Gastrocnemius medialis (tissue), 4 donors: ENCODE results near the gene ELP2. TPM values are rescaled to one million over a fixed set of nuclear protein-coding genes. Genes with fewer than 3 reads are reported as not detected.

Experiments used
- ATAC-seq, 2 donors: fragments of 150-250 bp; one replicate each; pipeline ENCODE4 v1.9.1; 2016
- DNase-seq, 2 donors: peaks; one replicate each; pipeline ENCODE4 v3.0.0-alpha.2; 2019
- H3K27ac ChIP-seq, 4 donors: fragments of 200-600 bp; sonication (generic); 1 replicate in 1 of 4; 2 replicates in 3 of 4; pipeline ENCODE4 v1.5.1; 2016 to 2018; ENCODE audit warnings: mild to moderate bottlenecking in 2 of 4, moderate library complexity in 1 of 4
- H3K27me3 ChIP-seq, 3 donors: fragments of 200-600 bp; sonication (generic) in 2 of 3; 1 replicate in 1 of 3; 2 replicates in 2 of 3; pipeline versions ENCODE4 v1.5.1 to v1.6.0; 2016 to 2019; ENCODE audit warnings: mild to moderate bottlenecking in 1 of 3, moderate library complexity in 1 of 3
- H3K36me3 ChIP-seq, 2 donors: fragments of 200-600 bp; sonication (generic) in 1 of 2; one replicate each; pipeline ENCODE4 v1.5.1; 2017 to 2018
- H3K4me1 ChIP-seq, 2 donors: fragments of 200-600 bp; sonication (generic) in 1 of 2; one replicate each; pipeline ENCODE4 v1.5.1; 2016 to 2017; ENCODE audit warnings: mild to moderate bottlenecking in 2 of 2
- H3K4me3 ChIP-seq, 4 donors: fragments of 200-600 bp; sonication (generic) in 3 of 4; 1 replicate in 1 of 4; 2 replicates in 3 of 4; pipeline ENCODE4 v1.5.1; 2016 to 2019; ENCODE audit warnings: mild to moderate bottlenecking in 2 of 4
- H3K9me3 ChIP-seq, 3 donors: fragments of 200-600 bp; sonication (generic) in 2 of 3; 1 replicate in 1 of 3; 2 replicates in 2 of 3; pipeline ENCODE4 v1.5.1; 2016 to 2019
- CTCF ChIP-seq, 5 experiments: fragments of 450-650 bp in 3 of 5; fragments of 200-600 bp in 2 of 5; sonication (generic) in 2 of 5; IDR thresholded peaks in 4 of 5; conservative IDR thresholded peaks in 1 of 5; 1 replicate in 4 of 5; 2 replicates in 1 of 5; pipeline ENCODE4 v1.5.1; 2016 to 2019; ENCODE audit warnings: antibody characterized with exemption in 5 of 5, mild to moderate bottlenecking in 3 of 5, moderate library complexity in 3 of 5
- POLR2A ChIP-seq, 2 donors: fragments of 450-650 bp; IDR thresholded peaks; one replicate each; pipeline ENCODE4 v1.6.1; 2017; ENCODE audit warnings: antibody characterized with exemption in 2 of 2, mild to moderate bottlenecking in 2 of 2, moderate library complexity in 2 of 2
- in situ Hi-C, 4 donors: fragments of 200-750 bp; cut with MboI; loops; one replicate each; pipeline versions ENCODE4 v1.15.0 to v1.8.0; 2017; ENCODE audit warnings: low sequenced_read_pairs in 4 of 4
- intact Hi-C: fragments of 100-400 bp; cut with DNase I; formaldehyde crosslinking; loops from one replicate; pipeline ENCODE4 v1.15.1; 2023; ENCODE audit warnings: low total_unique reads
- total RNA-seq, 4 donors: library from RNA; depleted of rRNA; stranded (reverse); fragments of >200 nt; gene quantifications; one replicate each; pipeline versions ENCODE4 v1.1.0 to v1.2.3, GENCODE V29; 2016

ELP2 gene
- total RNA-seq, 4 donors from 2014 or later = 23.7 to 51.0 (median 42.8) TPM

DNA sequence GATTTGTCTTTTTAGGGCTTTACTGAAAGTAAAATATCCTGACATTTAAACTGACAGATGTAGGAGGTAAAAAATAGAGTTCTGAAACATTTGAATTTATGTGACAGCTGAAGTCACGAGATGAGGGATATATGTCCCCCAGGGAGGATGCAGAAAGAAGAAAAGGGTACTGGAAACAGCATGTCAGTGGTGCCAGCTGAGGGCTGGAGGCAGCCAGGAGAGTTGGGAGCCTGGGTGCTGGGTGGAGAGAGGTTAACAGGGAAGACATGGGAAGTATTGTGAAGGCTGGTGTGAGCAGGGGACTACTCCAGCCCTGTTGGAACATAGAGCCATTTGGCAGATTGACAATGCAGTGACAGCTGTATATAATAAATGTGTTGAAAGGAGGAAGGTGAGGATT is 45.8 kb downstream of the ELP2 start:
- H3K36me3 ChIP-seq = peaks cover 5 to 65% of the 10 kb centered on the region in 2 donors

DNA sequence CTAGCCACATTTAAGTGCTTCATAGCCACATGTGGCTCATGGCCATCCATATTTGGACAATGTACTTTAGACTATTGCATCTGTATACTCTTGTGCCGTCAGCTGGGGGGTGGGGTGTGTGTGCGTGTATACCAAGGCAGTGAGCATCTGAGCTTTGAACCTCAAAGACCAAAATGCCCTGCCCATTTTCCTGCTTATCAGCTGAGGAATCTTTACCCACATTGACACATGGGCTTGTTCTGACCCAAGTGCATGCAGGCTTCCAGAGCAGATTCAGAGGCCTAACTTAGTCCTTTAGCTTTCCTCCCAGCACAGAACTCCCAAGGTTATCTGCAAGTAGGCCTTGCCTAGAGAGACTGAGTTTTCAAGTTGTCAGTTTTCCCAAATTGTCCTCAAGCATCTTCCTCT is 46.5 kb downstream of the ELP2 start:
- TF ChIP-seq CTCF (IDR thresholded peaks at IDR 0.05 in 4 of 5, conservative IDR thresholded peaks at IDR 0.05 in 1 of 5) (no peak), POLR2A (IDR thresholded peaks at IDR 0.05) (no peak)
- Histone ChIP-seq H3K4me1 (peaks cover 0 to 9% of the 10 kb centered on the region in 2 donors), H3K9me3 (no peaks in the 10 kb centered on the region), H3K4me3 (no peak overlapping the region), H3K27ac (no peak overlapping the region), H3K27me3 (no peaks in the 10 kb centered on the region), H3K36me3 (peaks cover under 1 to 58% of the 10 kb centered on the region in 2 donors)
- intact Hi-C loops (no loop called here), in situ Hi-C loops (no loop called here)
- ATAC-seq = no peak
- DNase-seq = no peak

More for the DNA sequence above, 45.8 kb downstream of the ELP2 start:
- no peak for ATAC-seq
- Histone ChIP-seq H3K27me3 (no peaks in the 10 kb centered on the region), H3K4me1 (peaks cover 0 to 9% of the 10 kb centered on the region in 2 donors), H3K9me3 (no peaks in the 10 kb centered on the region), H3K4me3 (no peak overlapping the region), H3K27ac (no peak overlapping the region)
- DNase-seq = no peak
- TF ChIP-seq CTCF (IDR thresholded peaks at IDR 0.05 in 4 of 5, conservative IDR thresholded peaks at IDR 0.05 in 1 of 5) (no peak), POLR2A (IDR thresholded peaks at IDR 0.05) (no peak)
- intact Hi-C loops = no loop called here
- in situ Hi-C loops = no loop called here

DNA sequence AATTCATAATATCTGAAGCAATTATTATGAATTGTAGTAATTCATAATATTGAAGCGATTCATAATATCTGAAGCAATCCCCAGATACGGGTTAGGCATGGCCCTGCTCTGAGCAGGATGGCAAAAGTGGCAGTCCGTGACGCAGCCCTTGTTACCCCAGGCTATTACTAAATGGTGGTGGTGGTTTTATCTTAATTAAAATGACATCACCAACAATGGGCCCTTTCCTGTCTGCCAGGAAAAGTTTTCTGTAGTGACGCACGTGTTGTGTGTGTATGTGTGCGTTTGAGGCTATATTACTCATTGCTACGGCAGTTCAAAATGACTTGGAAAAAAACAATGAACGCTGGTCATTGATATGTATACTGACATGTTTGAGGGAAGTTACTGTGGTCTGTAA is 47.0 kb downstream of the ELP2 start:
- Histone ChIP-seq H3K36me3 (peaks cover 0 to 53% of the 10 kb centered on the region in 2 donors), H3K27ac (no peak overlapping the region), H3K4me3 (no peak overlapping the region), H3K4me1 (peaks cover 0 to 9% of the 10 kb centered on the region in 2 donors), H3K9me3 (no peaks in the 10 kb centered on the region), H3K27me3 (no peaks in the 10 kb centered on the region)
- in situ Hi-C loops (no loop called here), intact Hi-C loops (no loop called here)
- no peak for TF ChIP-seq POLR2A (IDR thresholded peaks at IDR 0.05)
- no peak for TF ChIP-seq CTCF (IDR thresholded peaks at IDR 0.05 in 4 of 5, conservative IDR thresholded peaks at IDR 0.05 in 1 of 5)
- ATAC-seq = no peak
- DNase-seq = no peak

DNA sequence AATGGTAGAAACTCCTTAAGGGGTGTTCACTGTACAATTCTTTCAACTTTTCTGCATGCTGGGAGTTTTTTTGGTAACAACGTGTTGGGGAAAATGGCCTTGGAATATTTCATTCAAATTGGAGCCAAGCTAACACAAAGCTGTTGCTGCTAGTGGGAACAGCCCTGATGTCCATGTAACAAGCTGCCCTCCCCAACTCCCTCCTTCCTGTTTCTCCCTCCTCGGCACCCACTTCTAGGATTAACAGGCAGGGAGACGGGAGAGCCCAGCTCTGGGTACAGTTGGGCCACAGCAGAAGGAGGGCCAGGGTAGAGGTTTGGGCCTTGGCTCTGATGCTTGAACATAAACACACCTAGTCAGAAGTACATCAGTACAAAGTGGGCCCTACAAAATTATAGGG is 48.2 kb downstream of the ELP2 start:
- H3K27me3 ChIP-seq = no peaks in the 10 kb centered on the region
- H3K4me3 ChIP-seq = no peak overlapping the region
- TF ChIP-seq POLR2A (IDR thresholded peaks at IDR 0.05) (no peak), CTCF (IDR thresholded peaks at IDR 0.05 in 4 of 5, conservative IDR thresholded peaks at IDR 0.05 in 1 of 5) (no peak)
- no peaks in the 10 kb centered on the region for H3K9me3 ChIP-seq
- H3K36me3 ChIP-seq = peaks cover 0 to 41% of the 10 kb centered on the region in 2 donors
- H3K4me1 ChIP-seq = peaks cover 0 to 9% of the 10 kb centered on the region in 2 donors
- in situ Hi-C loops = no loop called here
- ATAC-seq = no peak
- DNase-seq = no peak
- intact Hi-C loops = no loop called here
- H3K27ac ChIP-seq = no peak overlapping the region
